ENCODE measurements around the gene SURF1.

Gene SURF1

DNA sequence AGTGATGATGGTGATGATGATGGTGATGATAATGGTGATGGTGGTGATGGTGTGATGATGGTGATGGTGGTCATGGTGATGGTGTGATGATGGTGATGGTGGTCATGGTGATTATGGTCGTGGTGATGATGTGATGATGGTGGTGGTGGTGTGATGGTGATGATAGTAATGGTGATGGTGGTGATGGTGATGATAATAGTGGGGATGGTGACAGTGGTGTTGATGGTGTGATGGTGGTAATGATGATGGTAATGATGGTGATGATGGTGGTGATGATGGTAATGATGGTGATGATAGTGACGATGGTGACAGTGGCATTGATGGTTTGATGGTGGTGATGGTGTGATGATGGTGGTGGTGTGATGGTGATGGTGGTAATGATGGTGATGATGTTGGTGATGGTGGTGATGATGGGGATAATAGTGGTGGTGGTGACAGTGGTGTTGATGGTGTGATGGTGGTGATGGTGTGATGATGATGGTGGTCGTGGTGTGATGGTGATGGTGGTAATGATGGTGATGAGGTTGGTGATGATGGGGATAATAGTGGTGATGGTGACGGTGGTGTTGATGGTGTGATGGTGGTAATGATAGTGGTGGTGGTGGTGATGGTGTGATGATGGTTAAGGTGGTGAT, 26.3 kb upstream of the SURF1 start:
- Histone ChIP-seq H3K9me3 (ENCODE audit: insufficient read depth, low read length, severe bottlenecking) (no peaks in the 10 kb centered on the region), H2AFZ (ENCODE audit: low read depth, low read length) (no peak overlapping the region), H4K20me1 (ENCODE audit: insufficient read depth, low read length) (no peaks in the 10 kb centered on the region), H3K4me2 (ENCODE audit: insufficient read depth, low read length) (no peak overlapping the region), H3K27ac (ENCODE audit: low read length) (no peak overlapping the region), H3K27me3 (ENCODE audit: insufficient read depth, low read length, poor library complexity) (no peaks in the 10 kb centered on the region), H3K79me2 (ENCODE audit: insufficient read depth, low read length) (no peaks in the 10 kb centered on the region), H3K4me1 (ENCODE audit: insufficient read depth, low read length) (no peaks in the 10 kb centered on the region), H3K4me3 (ENCODE audit: low read depth in 1 of 2, low read length in 2 of 2) (no peak overlapping the region), H3K36me3 (ENCODE audit: insufficient read depth, low read length) (no peaks in the 10 kb centered on the region), H3K9ac (ENCODE audit: low read depth, low read length) (no peak overlapping the region)
- DNase-seq (no peak), ATAC-seq (ENCODE audit: insufficient read depth, low read depth) (no peak)
- TF ChIP-seq EZH2 (IDR thresholded peaks at IDR 0.05; ENCODE audit: borderline replicate concordance, low read depth, low read length, severe bottlenecking), result no peak
- TF ChIP-seq, protein P1, sequence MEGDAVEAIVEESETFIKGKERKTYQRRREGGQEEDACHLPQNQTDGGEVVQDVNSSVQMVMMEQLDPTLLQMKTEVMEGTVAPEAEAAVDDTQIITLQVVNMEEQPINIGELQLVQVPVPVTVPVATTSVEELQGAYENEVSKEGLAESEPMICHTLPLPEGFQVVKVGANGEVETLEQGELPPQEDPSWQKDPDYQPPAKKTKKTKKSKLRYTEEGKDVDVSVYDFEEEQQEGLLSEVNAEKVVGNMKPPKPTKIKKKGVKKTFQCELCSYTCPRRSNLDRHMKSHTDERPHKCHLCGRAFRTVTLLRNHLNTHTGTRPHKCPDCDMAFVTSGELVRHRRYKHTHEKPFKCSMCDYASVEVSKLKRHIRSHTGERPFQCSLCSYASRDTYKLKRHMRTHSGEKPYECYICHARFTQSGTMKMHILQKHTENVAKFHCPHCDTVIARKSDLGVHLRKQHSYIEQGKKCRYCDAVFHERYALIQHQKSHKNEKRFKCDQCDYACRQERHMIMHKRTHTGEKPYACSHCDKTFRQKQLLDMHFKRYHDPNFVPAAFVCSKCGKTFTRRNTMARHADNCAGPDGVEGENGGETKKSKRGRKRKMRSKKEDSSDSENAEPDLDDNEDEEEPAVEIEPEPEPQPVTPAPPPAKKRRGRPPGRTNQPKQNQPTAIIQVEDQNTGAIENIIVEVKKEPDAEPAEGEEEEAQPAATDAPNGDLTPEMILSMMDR (IDR thresholded peaks at IDR 0.05; ENCODE audit: borderline replicate concordance, extremely low read depth, low read length, poor library complexity, severe bottlenecking), result no peak

DNA sequence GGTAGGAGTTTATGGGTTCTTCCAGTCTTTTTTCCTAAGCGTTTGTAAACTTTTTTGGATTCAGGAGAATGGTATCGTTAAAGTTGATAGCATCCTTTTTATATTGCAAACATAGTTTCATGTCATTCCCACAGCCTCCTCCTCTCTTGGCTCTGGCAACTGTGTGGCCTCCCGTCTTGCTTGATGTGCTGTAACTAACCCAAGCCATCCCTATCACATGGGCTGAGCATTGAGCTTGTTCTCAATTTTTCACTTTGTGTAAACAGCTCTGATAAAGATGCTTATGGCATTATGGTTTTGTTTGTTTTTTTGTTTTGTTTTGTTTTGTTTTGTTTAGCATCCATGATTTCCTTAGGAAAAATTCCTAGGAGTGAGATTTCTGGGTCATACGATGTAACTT, 24.4 kb upstream of the SURF1 start:
- DNase-seq (no peak), ATAC-seq (ENCODE audit: insufficient read depth, low read depth) (no peak)
- H3K27me3 ChIP-seq (ENCODE audit: insufficient read depth, low read length, poor library complexity), result no peaks in the 10 kb centered on the region
- H3K79me2 ChIP-seq (ENCODE audit: insufficient read depth, low read length), result peaks cover 1% of the 10 kb centered on the region
- no peak overlapping the region for H3K9ac ChIP-seq (ENCODE audit: low read depth, low read length)
- peaks cover 12% of the 10 kb centered on the region for H3K4me1 ChIP-seq (ENCODE audit: insufficient read depth, low read length)
- no peak for TF ChIP-seq EZH2 (IDR thresholded peaks at IDR 0.05; ENCODE audit: borderline replicate concordance, low read depth, low read length, severe bottlenecking)
- TF ChIP-seq, protein P1 (IDR thresholded peaks at IDR 0.05; ENCODE audit: borderline replicate concordance, extremely low read depth, low read length, poor library complexity, severe bottlenecking), result no peak
- H3K36me3 ChIP-seq (ENCODE audit: insufficient read depth, low read length), result no peaks in the 10 kb centered on the region; the same call in 1 of the 2 replicates
- no peak overlapping the region for H3K27ac ChIP-seq (ENCODE audit: low read length)
- no peaks in the 10 kb centered on the region for H4K20me1 ChIP-seq (ENCODE audit: insufficient read depth, low read length)
- H3K4me2 ChIP-seq (ENCODE audit: insufficient read depth, low read length), result no peak overlapping the region
- no peak overlapping the region for H3K4me3 ChIP-seq (ENCODE audit: low read depth in 1 of 2, low read length in 2 of 2)
- H3K9me3 ChIP-seq (ENCODE audit: insufficient read depth, low read length, severe bottlenecking), result no peaks in the 10 kb centered on the region
- H2AFZ ChIP-seq (ENCODE audit: low read depth, low read length), result no peak overlapping the region

- Histone ChIP-seq H3K4me2 (ENCODE audit: insufficient read depth, low read length) (no peak overlapping the region), H4K20me1 (ENCODE audit: insufficient read depth, low read length) (peaks cover 7% of the 10 kb centered on the region; the same call in 1 of the 2 replicates), H3K36me3 (ENCODE audit: insufficient read depth, low read length) (no peaks in the 10 kb centered on the region; the same call in 1 of the 2 replicates), H3K27me3 (ENCODE audit: insufficient read depth, low read length, poor library complexity) (no peaks in the 10 kb centered on the region), H3K4me3 (ENCODE audit: low read depth in 1 of 2, low read length in 2 of 2) (no peak overlapping the region), H3K4me1 (ENCODE audit: insufficient read depth, low read length) (peaks cover 19% of the 10 kb centered on the region), H2AFZ (ENCODE audit: low read depth, low read length) (no peak overlapping the region), H3K9ac (ENCODE audit: low read depth, low read length) (no peak overlapping the region), H3K9me3 (ENCODE audit: insufficient read depth, low read length, severe bottlenecking) (no peaks in the 10 kb centered on the region), H3K27ac (ENCODE audit: low read length) (no peak overlapping the region), H3K79me2 (ENCODE audit: insufficient read depth, low read length) (peaks cover 14% of the 10 kb centered on the region)
- TF ChIP-seq, protein P1 (IDR thresholded peaks at IDR 0.05; ENCODE audit: borderline replicate concordance, extremely low read depth, low read length, poor library complexity, severe bottlenecking), result no peak
- TF ChIP-seq EZH2 (IDR thresholded peaks at IDR 0.05; ENCODE audit: borderline replicate concordance, low read depth, low read length, severe bottlenecking), result no peak
- no peak for ATAC-seq (ENCODE audit: insufficient read depth, low read depth)
- DNase-seq, result no peak
These were observed 23.1 kb upstream of the SURF1 start for GRCh38 chr9:133379153-133380086.

Measured in DND-41 (cell line).